Mucosa of rectum (tissue), 2 donors: ENCODE data around the gene CYP2R1.

Source experiments
- H3K27ac ChIP-seq, 2 donors: one replicate each; pipeline ENCODE4 v1.7.0; 2013; ENCODE audit warnings: inconsistent platforms in 2 of 2, low read depth in 2 of 2, low read length in 2 of 2
- H3K27me3 ChIP-seq, 2 donors: one replicate each; pipeline ENCODE4 v1.7.0; 2013; ENCODE audit warnings: low read length in 2 of 2; ENCODE audit not compliant: control insufficient read depth in 2 of 2, insufficient read depth in 2 of 2
- H3K36me3 ChIP-seq, 2 donors: one replicate each; pipeline ENCODE4 v1.7.0; 2013; ENCODE audit warnings: low read length in 2 of 2; ENCODE audit not compliant: control insufficient read depth in 2 of 2, insufficient read depth in 2 of 2
- H3K4me1 ChIP-seq, 2 donors: one replicate each; pipeline ENCODE4 v1.7.0; 2013; ENCODE audit warnings: low read length in 2 of 2, mild to moderate bottlenecking in 1 of 2; ENCODE audit not compliant: control insufficient read depth in 2 of 2, insufficient read depth in 2 of 2
- H3K4me3 ChIP-seq, 2 donors: one replicate each; pipeline ENCODE4 v1.7.0; 2013; ENCODE audit warnings: low read length in 2 of 2
- H3K9ac ChIP-seq, 2 donors: one replicate each; pipeline ENCODE4 v1.7.0; 2013; ENCODE audit warnings: low read length in 2 of 2, low read depth in 1 of 2, mild to moderate bottlenecking in 1 of 2
- H3K9me3 ChIP-seq, 2 donors: one replicate each; pipeline ENCODE4 v1.7.0; 2013; ENCODE audit warnings: low read length in 2 of 2; ENCODE audit not compliant: control insufficient read depth in 2 of 2
- donor health status: healthy.
- donor health status: Normal muscosa, but diverticular disease.

The CYP2R1 gene

GRCh38 chr11:14892036-14892556, at the start of gene CYP2R1:
Gene CYP2R1 (minus strand): TSS chr11:14892231. CDS start chr11:14892205, 26 bp downstream.
- Histone ChIP-seq H3K9me3 (no peaks in the 10 kb centered on the region), H3K36me3 (no peaks in the 10 kb centered on the region), H3K4me3 (peak within 1 kb of the TSS; percentile 87 to 97), H3K27me3 (no peaks in the 10 kb centered on the region), H3K4me1 (peaks cover 1 to 7% of the 10 kb centered on the region in 2 donors), H3K9ac (peak within 1 kb of the TSS; percentile 86), H3K27ac (peak within 1 kb of the TSS; percentile 93 to 96)

GRCh38 chr11:14938936-14939335, 46.9 kb upstream of the CYP2R1 start:
- Histone ChIP-seq H3K9me3 (no peaks in the 10 kb centered on the region), H3K4me3 (no peak overlapping the region), H3K36me3 (no peaks in the 10 kb centered on the region), H3K9ac (no peak overlapping the region), H3K27ac (no peak overlapping the region), H3K27me3 (no peaks in the 10 kb centered on the region), H3K4me1 (no peaks in the 10 kb centered on the region)

GRCh38 chr11:14934641-14935351, 42.8 kb upstream of the CYP2R1 start:
- no peaks in the 10 kb centered on the region for H3K9me3 ChIP-seq
- no peak overlapping the region for H3K9ac ChIP-seq
- no peaks in the 10 kb centered on the region for H3K4me1 ChIP-seq
- no peaks in the 10 kb centered on the region for H3K36me3 ChIP-seq
- no peaks in the 10 kb centered on the region for H3K27me3 ChIP-seq
- H3K27ac ChIP-seq: no peak overlapping the region
- no peak overlapping the region for H3K4me3 ChIP-seq

GRCh38 chr11:14932447-14932846, 40.4 kb upstream of the CYP2R1 start:
- Histone ChIP-seq H3K36me3 (no peaks in the 10 kb centered on the region), H3K9ac (no peak overlapping the region), H3K9me3 (no peaks in the 10 kb centered on the region), H3K4me1 (no peaks in the 10 kb centered on the region), H3K27ac (no peak overlapping the region), H3K4me3 (no peak overlapping the region), H3K27me3 (no peaks in the 10 kb centered on the region)

GRCh38 chr11:14930369-14930768, 38.3 kb upstream of the CYP2R1 start:
- Histone ChIP-seq H3K9ac (no peak overlapping the region), H3K36me3 (no peaks in the 10 kb centered on the region), H3K4me1 (no peaks in the 10 kb centered on the region), H3K27ac (no peak overlapping the region), H3K27me3 (no peaks in the 10 kb centered on the region), H3K4me3 (no peak overlapping the region), H3K9me3 (no peaks in the 10 kb centered on the region)

- Histone ChIP-seq H3K36me3 (no peaks in the 10 kb centered on the region), H3K9me3 (no peaks in the 10 kb centered on the region), H3K4me3 (no peak overlapping the region), H3K9ac (no peak overlapping the region), H3K27ac (no peak overlapping the region), H3K4me1 (no peaks in the 10 kb centered on the region), H3K27me3 (no peaks in the 10 kb centered on the region)
Observed at GRCh38 chr11:14927146-14927545, 35.1 kb upstream of the CYP2R1 start.

GRCh38 chr11:14924318-14924717, 32.3 kb upstream of the CYP2R1 start:
- H3K27me3 ChIP-seq: no peaks in the 10 kb centered on the region
- H3K9me3 ChIP-seq: no peaks in the 10 kb centered on the region
- H3K36me3 ChIP-seq: no peaks in the 10 kb centered on the region

GRCh38 chr11:14916403-14916802, 24.4 kb upstream of the CYP2R1 start:
- H3K36me3 ChIP-seq: no peaks in the 10 kb centered on the region
- H3K9ac ChIP-seq: no peak overlapping the region
- H3K27me3 ChIP-seq: no peaks in the 10 kb centered on the region
- H3K9me3 ChIP-seq: no peaks in the 10 kb centered on the region
- H3K4me3 ChIP-seq: no peak overlapping the region
- no peaks in the 10 kb centered on the region for H3K4me1 ChIP-seq
- H3K27ac ChIP-seq: no peak overlapping the region

More at GRCh38 chr11:14924318-14924717, 32.3 kb upstream of the CYP2R1 start:
- no peak overlapping the region for H3K27ac ChIP-seq
- H3K4me3 ChIP-seq: no peak overlapping the region
- no peak overlapping the region for H3K9ac ChIP-seq
- H3K4me1 ChIP-seq: no peaks in the 10 kb centered on the region

GRCh38 chr11:14914536-14914935, 22.5 kb upstream of the CYP2R1 start:
- H3K4me1 ChIP-seq: no peaks in the 10 kb centered on the region
- no peaks in the 10 kb centered on the region for H3K9me3 ChIP-seq
- no peak overlapping the region for H3K27ac ChIP-seq
- H3K9ac ChIP-seq: no peak overlapping the region
- H3K4me3 ChIP-seq: no peak overlapping the region
- H3K27me3 ChIP-seq: no peaks in the 10 kb centered on the region
- no peaks in the 10 kb centered on the region for H3K36me3 ChIP-seq

GRCh38 chr11:14908214-14908880, 16.3 kb upstream of the CYP2R1 start:
- Histone ChIP-seq H3K27ac (no peak overlapping the region), H3K27me3 (no peaks in the 10 kb centered on the region), H3K36me3 (no peaks in the 10 kb centered on the region), H3K9me3 (no peaks in the 10 kb centered on the region), H3K4me1 (peaks cover 8 to 13% of the 10 kb centered on the region in 2 donors), H3K4me3 (no peak overlapping the region), H3K9ac (no peak overlapping the region)
